NCI-H1436 (cell line): ENCODE data around the gene HHIPL2.
A peak's percentile ranks its signal among the peaks of the same experiment; 100 is the strongest.

Experiments used
- DNase-seq: peaks from one replicate; lab custom pipeline; 2025; lab: John Stamatoyannopoulos, UW

HHIPL2 gene

GRCh38 chr1:222547944-222548671 lies at the start of gene HHIPL2:
Gene HHIPL2 (minus strand): TSS chr1:222548104. CDS start chr1:222548044, 60 bp downstream.
- DNase-seq, result no peak

GRCh38 chr1:222596696-222597095 lies 48.8 kb upstream of the HHIPL2 start:
- no peak for DNase-seq

GRCh38 chr1:222594789-222595188 lies 46.9 kb upstream of the HHIPL2 start:
- no peak for DNase-seq

- no peak for DNase-seq
Observed at GRCh38 chr1:222592171-222592570, 44.3 kb upstream of the HHIPL2 start.

GRCh38 chr1:222589462-222590302 lies 41.8 kb upstream of the HHIPL2 start, which contains the start of gene TAF1A:
Gene TAF1A (minus strand): TSS chr1:222589933.
- peak; percentile 79 for DNase-seq

- no peak for DNase-seq
Observed at GRCh38 chr1:222588135-222588534, 40.2 kb upstream of the HHIPL2 start.

GRCh38 chr1:222586842-222587241 lies 38.9 kb upstream of the HHIPL2 start:
- no peak for DNase-seq

GRCh38 chr1:222583079-222583478 lies 35.2 kb upstream of the HHIPL2 start:
- DNase-seq, result no peak

GRCh38 chr1:222582099-222582774 lies 34.3 kb upstream of the HHIPL2 start:
- DNase-seq, result no peak

- no peak for DNase-seq
Observed at GRCh38 chr1:222579316-222579715, 31.4 kb upstream of the HHIPL2 start.

- no peak for DNase-seq
Observed at GRCh38 chr1:222570837-222571236, 22.9 kb upstream of the HHIPL2 start.

- DNase-seq, result no peak
Observed at GRCh38 chr1:222561656-222562055, 13.8 kb upstream of the HHIPL2 start.

GRCh38 chr1:222557574-222557973 lies 9.7 kb upstream of the HHIPL2 start:
- DNase-seq, result no peak

- no peak for DNase-seq
Observed at GRCh38 chr1:222557148-222557547, 9.2 kb upstream of the HHIPL2 start.

- no peak for DNase-seq
Observed at GRCh38 chr1:222555992-222556615, 8.2 kb upstream of the HHIPL2 start.

- DNase-seq, result no peak
Observed at GRCh38 chr1:222554177-222554576, 6.3 kb upstream of the HHIPL2 start.

- DNase-seq, result no peak
Observed at GRCh38 chr1:222552882-222553281, 5.0 kb upstream of the HHIPL2 start.

GRCh38 chr1:222547260-222547614 lies 667 bp downstream of the HHIPL2 start:
- no peak for DNase-seq

GRCh38 chr1:222546548-222547259 lies 1.2 kb downstream of the HHIPL2 start:
- DNase-seq, result peak; percentile 9

- no peak for DNase-seq
Observed at GRCh38 chr1:222546091-222546490, 1.8 kb downstream of the HHIPL2 start.

- DNase-seq, result no peak
Observed at GRCh38 chr1:222543817-222544216, 4.1 kb downstream of the HHIPL2 start.

- no peak for DNase-seq
Observed at GRCh38 chr1:222540598-222540995, 7.3 kb downstream of the HHIPL2 start.
